Stomach smooth muscle (tissue), 2 donors: ENCODE results near the gene ANKMY1.

Experiments used
- H3K27ac ChIP-seq: one replicate; pipeline ENCODE4 v1.7.0; 2013; ENCODE audit warnings: mild to moderate bottlenecking, low read length, inconsistent platforms
- H3K27me3 ChIP-seq, 2 donors: one replicate each; pipeline ENCODE4 v1.7.0; 2013; ENCODE audit warnings: low read length in 2 of 2; ENCODE audit not compliant: insufficient read depth in 2 of 2, control insufficient read depth in 1 of 2
- H3K36me3 ChIP-seq, 2 donors: one replicate each; pipeline ENCODE4 v1.7.0; 2013; ENCODE audit warnings: low read length in 2 of 2; ENCODE audit not compliant: control insufficient read depth in 2 of 2, insufficient read depth in 2 of 2
- H3K4me1 ChIP-seq: one replicate; pipeline ENCODE4 v1.7.0; 2013; ENCODE audit warnings: low read length; ENCODE audit not compliant: control insufficient read depth, insufficient read depth
- H3K4me3 ChIP-seq, 2 donors: one replicate each; pipeline ENCODE4 v1.7.0; 2013; ENCODE audit warnings: low read length in 2 of 2
- H3K9ac ChIP-seq, 2 donors: one replicate each; pipeline ENCODE4 v1.7.0; 2013; ENCODE audit warnings: low read length in 2 of 2, mild to moderate bottlenecking in 1 of 2
- H3K9me3 ChIP-seq, 2 donors: one replicate each; pipeline ENCODE4 v1.7.0; 2013; ENCODE audit warnings: low read length in 2 of 2; ENCODE audit not compliant: control insufficient read depth in 2 of 2
- donor health status: healthy.
- donor health status: Pancreatic carcinoma.

Gene ANKMY1

GRCh38 chr2:240432820-240433801 is 124.7 kb downstream of the ANKMY1 start:
- Histone ChIP-seq H3K4me3 (no peak overlapping the region), H3K9me3 (no peaks in the 10 kb centered on the region), H3K4me1 (peaks cover 30% of the 10 kb centered on the region), H3K36me3 (no peaks in the 10 kb centered on the region), H3K27ac (no peak overlapping the region), H3K9ac (no peak overlapping the region), H3K27me3 (peaks cover 0 to 4% of the 10 kb centered on the region in 2 donors)

- H3K27ac ChIP-seq, result no peak overlapping the region
- no peak overlapping the region for H3K9ac ChIP-seq
- H3K4me1 ChIP-seq, result peaks cover 24% of the 10 kb centered on the region
- no peaks in the 10 kb centered on the region for H3K36me3 ChIP-seq
- no peak overlapping the region for H3K4me3 ChIP-seq
- H3K9me3 ChIP-seq, result no peaks in the 10 kb centered on the region
- peaks cover 0 to 2% of the 10 kb centered on the region in 2 donors for H3K27me3 ChIP-seq
Measured at GRCh38 chr2:240432430-240432819, 125.4 kb downstream of the ANKMY1 start.

- H3K9me3 ChIP-seq, result no peaks in the 10 kb centered on the region
- no peaks in the 10 kb centered on the region for H3K36me3 ChIP-seq
- H3K27me3 ChIP-seq, result peaks cover 0 to 2% of the 10 kb centered on the region in 2 donors
- H3K4me1 ChIP-seq, result peaks cover 18% of the 10 kb centered on the region
- no peak overlapping the region for H3K27ac ChIP-seq
- no peak overlapping the region for H3K4me3 ChIP-seq
- H3K9ac ChIP-seq, result no peak overlapping the region
Measured at GRCh38 chr2:240431661-240432424, 125.9 kb downstream of the ANKMY1 start.

GRCh38 chr2:240431271-240431660 is 126.5 kb downstream of the ANKMY1 start:
- H3K4me3 ChIP-seq, result no peak overlapping the region
- H3K9me3 ChIP-seq, result no peaks in the 10 kb centered on the region
- no peak overlapping the region for H3K27ac ChIP-seq
- H3K4me1 ChIP-seq, result peaks cover 12% of the 10 kb centered on the region
- peaks cover 0 to 2% of the 10 kb centered on the region in 2 donors for H3K27me3 ChIP-seq
- H3K36me3 ChIP-seq, result no peaks in the 10 kb centered on the region
- H3K9ac ChIP-seq, result no peak overlapping the region

- Histone ChIP-seq H3K4me1 (peaks cover 11% of the 10 kb centered on the region), H3K9me3 (no peaks in the 10 kb centered on the region), H3K27ac (no peak overlapping the region), H3K4me3 (no peak overlapping the region), H3K36me3 (no peaks in the 10 kb centered on the region), H3K27me3 (peaks cover 0 to 2% of the 10 kb centered on the region in 2 donors), H3K9ac (no peak overlapping the region)
Measured at GRCh38 chr2:240430595-240430994, 127.2 kb downstream of the ANKMY1 start.

- Histone ChIP-seq H3K4me1 (peaks cover 11% of the 10 kb centered on the region), H3K9me3 (no peaks in the 10 kb centered on the region), H3K27ac (no peak overlapping the region), H3K9ac (no peak overlapping the region), H3K27me3 (peaks cover 0 to 2% of the 10 kb centered on the region in 2 donors), H3K36me3 (no peaks in the 10 kb centered on the region), H3K4me3 (no peak overlapping the region)
Measured at GRCh38 chr2:240429872-240430491, 127.8 kb downstream of the ANKMY1 start.
